Measurements from ENCODE around the gene EOMES. TPM values are rescaled to one million over a fixed set of nuclear protein-coding genes. Genes with fewer than 3 reads are reported as not detected.

The EOMES gene
- total and polyA plus RNA-seq, 2 of the 8 experiments (the other 6 are each of a cell fraction or from before 2014, with no cell fraction given), result 0.09 to 0.47 TPM

DNA sequence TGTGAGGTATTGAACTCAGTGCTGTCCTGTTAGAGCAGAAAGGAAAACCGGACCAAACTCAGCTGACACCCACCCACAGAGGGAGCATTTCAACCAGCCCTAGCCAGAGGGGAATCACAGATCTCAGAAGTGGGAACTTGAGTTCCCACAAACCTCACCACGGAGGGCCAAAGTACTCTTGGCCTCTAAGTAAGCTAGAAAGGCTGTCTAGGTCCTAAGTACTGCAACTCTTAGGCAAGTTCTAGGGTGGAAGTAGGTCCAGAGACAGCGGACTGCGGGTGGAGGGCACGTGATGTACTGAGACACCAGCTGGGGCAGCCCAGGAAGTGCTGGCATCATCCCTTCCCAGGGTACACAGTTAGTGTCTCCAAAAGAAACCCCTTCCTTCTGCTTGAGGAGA, 34.1 kb downstream of the EOMES start:
- H3K56ac ChIP-seq (replicated peaks; ENCODE audit: insufficient read length, low read depth, low read length), result no peak overlapping the region
- no peak overlapping the region for H2BK15ac ChIP-seq (ENCODE audit: low read length)
- peaks cover 0 to 3% (median 0%) of the 10 kb centered on the region in 4 experiments; a peak in 1 of 7 replicates for H3K4me1 ChIP-seq (replicated peaks in 1 of 4; ENCODE audit: control insufficient read depth in 3 of 4, insufficient read depth in 4 of 4, low read length in 3 of 4)
- H3K4me2 ChIP-seq (ENCODE audit: insufficient read depth in 1 of 2, low read depth in 2 of 2, low read length in 2 of 2), result no peak overlapping the region
- no peak overlapping the region for H4K91ac ChIP-seq (replicated peaks; ENCODE audit: insufficient read length, low read length)
- TF ChIP-seq RNF2 (IDR thresholded peaks at IDR 0.05; ENCODE audit: borderline replicate concordance, low read depth, low read length, missing control alignments, poor library complexity, severe bottlenecking), result no peak
- TF ChIP-seq HDAC6 (IDR thresholded peaks at IDR 0.05; ENCODE audit: low read depth, low read length), result no peak
- TF ChIP-seq JUN (IDR thresholded peaks at IDR 0.05; ENCODE audit: low read depth, low read length), result no peak
- no peak for TF ChIP-seq SIN3A (conservative IDR thresholded peaks at IDR 0.05 in 1 of 2, IDR thresholded peaks at IDR 0.05 in 1 of 2; ENCODE audit: low read depth in 1 of 2, low read length in 2 of 2)
- TF ChIP-seq CHD2 (IDR thresholded peaks at IDR 0.05; ENCODE audit: low read length), result no peak
- TF ChIP-seq CBX5 (IDR thresholded peaks at IDR 0.05; ENCODE audit: low read depth, low read length), result no peak
- TF ChIP-seq CTBP2 (IDR thresholded peaks at IDR 0.05; ENCODE audit: borderline replicate concordance, insufficient read depth, insufficient read length, low read length), result no peak
- no peak for TF ChIP-seq BACH1 (IDR thresholded peaks at IDR 0.05; ENCODE audit: low read length)
- no peak overlapping the region for H3K27ac ChIP-seq (ENCODE audit: low read depth, low read length)
- H3K23ac ChIP-seq (ENCODE audit: insufficient read length), result no peak overlapping the region
- no peak overlapping the region for H4K5ac ChIP-seq (ENCODE audit: insufficient read length, low read depth, low read length)
- WGBS, 2 experiments (ENCODE audit: extremely low coverage in 1 of 2, insufficient coverage in 1 of 2, insufficient read length in 1 of 2, insufficient replicate concordance in 2 of 2, low coverage in 1 of 2, low lambda C conversion rate in 2 of 2, missing lambda C conversion rate in 1 of 2), result 86% methylated on average over 5 of the region's 5 CpGs; no CpG with 5 or more reads in 1 of the 2 experiments
- H2BK120ac ChIP-seq (replicated peaks; ENCODE audit: low read depth, low read length), result no peak overlapping the region
- H3K4ac ChIP-seq (replicated peaks; ENCODE audit: insufficient read length, low read depth, low read length), result no peak overlapping the region
- no peak overlapping the region for H2AK5ac ChIP-seq (ENCODE audit: low read depth, low read length)
- H3K23me2 ChIP-seq (ENCODE audit: low read depth, low read length), result no peaks in the 10 kb centered on the region
- ChIA-PET POLR2A (ENCODE audit: partially characterized antibody) (no interaction called here), CTCF (ENCODE audit: partially characterized antibody) (interaction anchor here (0.7 to 2.5 kb wide), 4 partner anchors 9 to 213 kb away, joined by 3 to 11 read pairs (median 4); no protein-coding TSS in a partner anchor)
- H3K9ac ChIP-seq (replicated peaks in 1 of 4; ENCODE audit: extremely low read depth in 1 of 4, low read depth in 3 of 4, low read length in 3 of 4), result no peak overlapping the region
- no peak for DNase-seq (ENCODE audit: low read depth in 1 of 2, low spot score in 2 of 2)
- H3K36me3 ChIP-seq (ENCODE audit: control insufficient read depth in 2 of 4, insufficient read depth in 4 of 4, low read length in 3 of 4), result no peaks in the 10 kb centered on the region
- H3K14ac ChIP-seq (ENCODE audit: insufficient read length), result no peak overlapping the region
- H4K8ac ChIP-seq (ENCODE audit: extremely low read depth, insufficient read depth, low read length), result no peak overlapping the region; the same call in 1 of the 2 replicates
- FAIRE-seq, result no peak
- no peaks in the 10 kb centered on the region for H3K27me3 ChIP-seq (replicated peaks in 1 of 4; ENCODE audit: control insufficient read depth in 3 of 4, extremely low read depth in 1 of 4, insufficient read depth in 3 of 4, low read length in 3 of 4)
- no peak overlapping the region for H3K4me3 ChIP-seq (ENCODE audit: extremely low read depth in 1 of 4, insufficient read depth in 2 of 4, low read depth in 3 of 4, low read length in 4 of 4)
- H2AFZ ChIP-seq (ENCODE audit: low read length), result 0 out of 2 replicates have a peak overlapping the region, but pooled peaks have one; percentile 67
- no peak overlapping the region for H3K18ac ChIP-seq (ENCODE audit: extremely low read depth, low read length)
- no peaks in the 10 kb centered on the region for H3K79me1 ChIP-seq (ENCODE audit: low read depth, low read length)
- no peak overlapping the region for H2BK20ac ChIP-seq (ENCODE audit: low read length)
- no peak overlapping the region for H2BK5ac ChIP-seq (ENCODE audit: low read depth, low read length)
- H3K9me3 ChIP-seq (ENCODE audit: insufficient read depth in 2 of 2, low read depth in 1 of 2, low read length in 1 of 2), result no peaks in the 10 kb centered on the region
- no peak overlapping the region for H2BK12ac ChIP-seq (ENCODE audit: low read depth, low read length)
- H3K79me2 ChIP-seq (ENCODE audit: control insufficient read depth in 1 of 2, insufficient read depth in 2 of 2, low read length in 2 of 2), result no peaks in the 10 kb centered on the region
- no peaks in the 10 kb centered on the region for H4K20me1 ChIP-seq (replicated peaks in 1 of 2; ENCODE audit: control insufficient read depth in 1 of 2, insufficient read depth in 2 of 2, low read length in 2 of 2)

Measured in H1 (cell line).